Ecto neural progenitor cell (in vitro differentiated cells): Measurements from ENCODE around the gene TBC1D17.
"Not testable (repeated sequence)": the region's sequence is repeated elsewhere in the genome, so short reads cannot be mapped to it uniquely, and the experiment has no call there.

Experiments used
- DNase-seq: peaks from one replicate; pipeline ENCODE4 v3.0.0-alpha.2; 2018; ENCODE audit warnings: low spot score

The TBC1D17 gene

DNA sequence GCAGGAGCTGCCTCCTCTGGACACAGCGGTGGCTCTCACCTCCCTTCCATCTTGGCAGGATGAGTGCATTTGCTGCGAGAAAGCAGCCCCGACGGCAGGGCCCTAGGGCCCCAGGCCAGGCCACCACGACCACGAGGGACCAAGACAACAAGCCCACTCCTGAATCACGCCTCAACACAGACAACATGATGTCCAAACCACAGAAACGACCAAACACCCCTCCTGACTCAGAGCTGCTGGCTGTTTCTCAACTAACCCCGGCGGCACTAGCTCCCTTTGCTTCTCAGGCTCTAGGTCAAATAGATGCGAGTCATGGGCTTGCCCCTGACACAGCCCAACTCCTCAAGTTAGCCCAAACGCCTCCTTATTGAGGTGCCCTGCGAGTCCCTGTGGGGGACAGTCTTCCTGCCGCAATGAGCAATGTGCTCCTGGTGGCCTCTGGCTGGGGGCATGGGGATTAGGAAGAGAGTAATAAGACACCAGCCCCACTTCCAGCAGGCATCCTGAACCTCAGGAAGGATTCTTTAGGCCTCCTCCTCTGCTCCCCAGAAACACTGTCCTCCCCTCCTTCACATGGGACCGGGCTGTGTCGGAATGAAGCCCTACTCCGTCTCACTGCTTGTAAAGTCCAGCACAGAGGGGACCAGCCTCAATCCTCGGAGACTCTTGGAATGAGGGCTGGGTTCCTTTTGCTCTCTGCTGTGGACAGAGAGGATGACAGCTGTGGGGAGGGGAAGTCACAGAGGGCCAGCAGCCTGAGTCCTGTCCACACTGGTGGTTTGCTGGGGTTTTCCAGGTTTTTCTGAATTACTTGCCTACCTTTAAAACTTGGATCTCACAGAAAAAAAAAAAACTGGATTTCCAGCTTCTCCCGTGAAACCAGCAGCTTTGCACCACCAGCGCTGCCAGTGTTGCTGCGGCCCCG, 44.6 kb downstream of the TBC1D17 start:
- DNase-seq: no peak

DNA sequence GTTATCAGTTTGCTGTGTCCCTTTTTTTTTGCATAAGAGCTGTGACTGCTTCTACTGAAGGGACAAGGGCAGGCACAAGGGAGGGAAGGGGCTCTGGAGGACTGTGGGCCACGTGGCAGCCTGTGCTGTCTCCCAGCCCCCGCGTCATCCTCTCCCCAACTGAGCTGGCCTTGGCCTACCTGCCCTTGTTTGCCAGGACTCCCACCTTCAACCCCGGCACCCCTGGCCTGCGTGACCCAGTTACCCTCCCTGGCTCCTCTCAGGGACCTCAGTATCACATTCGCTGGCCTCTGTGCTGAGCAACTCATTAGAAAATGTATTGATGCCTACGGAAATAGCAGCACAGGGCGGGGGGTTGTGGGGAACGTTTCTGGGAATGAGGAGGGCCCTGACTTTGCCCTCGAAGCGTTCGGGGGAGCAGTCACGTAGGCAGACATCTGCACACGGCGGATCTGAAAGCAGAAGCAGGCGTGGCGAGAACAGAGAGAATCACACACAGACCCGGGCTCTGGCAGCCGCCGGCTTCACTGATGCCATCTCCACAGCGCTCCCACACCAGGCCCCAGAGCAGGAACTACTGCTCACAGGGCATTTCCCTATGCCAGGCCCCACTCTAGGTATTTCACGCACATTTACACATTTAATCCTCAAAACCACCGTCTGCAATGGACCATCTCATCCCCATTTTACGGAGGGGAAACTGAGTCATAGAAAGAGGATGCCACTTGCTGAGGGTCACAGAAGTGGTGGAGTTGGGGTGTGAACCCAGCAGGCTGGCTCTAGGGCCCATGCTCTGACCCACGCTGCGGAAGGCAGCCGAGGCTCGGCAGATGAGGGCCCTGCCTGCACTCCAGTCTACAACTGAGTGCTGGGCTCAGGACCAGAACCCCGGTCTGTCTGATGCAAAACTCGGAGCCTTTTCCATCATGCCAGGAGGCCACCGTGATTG, 45.8 kb downstream of the TBC1D17 start:
- DNase-seq: no peak

DNA sequence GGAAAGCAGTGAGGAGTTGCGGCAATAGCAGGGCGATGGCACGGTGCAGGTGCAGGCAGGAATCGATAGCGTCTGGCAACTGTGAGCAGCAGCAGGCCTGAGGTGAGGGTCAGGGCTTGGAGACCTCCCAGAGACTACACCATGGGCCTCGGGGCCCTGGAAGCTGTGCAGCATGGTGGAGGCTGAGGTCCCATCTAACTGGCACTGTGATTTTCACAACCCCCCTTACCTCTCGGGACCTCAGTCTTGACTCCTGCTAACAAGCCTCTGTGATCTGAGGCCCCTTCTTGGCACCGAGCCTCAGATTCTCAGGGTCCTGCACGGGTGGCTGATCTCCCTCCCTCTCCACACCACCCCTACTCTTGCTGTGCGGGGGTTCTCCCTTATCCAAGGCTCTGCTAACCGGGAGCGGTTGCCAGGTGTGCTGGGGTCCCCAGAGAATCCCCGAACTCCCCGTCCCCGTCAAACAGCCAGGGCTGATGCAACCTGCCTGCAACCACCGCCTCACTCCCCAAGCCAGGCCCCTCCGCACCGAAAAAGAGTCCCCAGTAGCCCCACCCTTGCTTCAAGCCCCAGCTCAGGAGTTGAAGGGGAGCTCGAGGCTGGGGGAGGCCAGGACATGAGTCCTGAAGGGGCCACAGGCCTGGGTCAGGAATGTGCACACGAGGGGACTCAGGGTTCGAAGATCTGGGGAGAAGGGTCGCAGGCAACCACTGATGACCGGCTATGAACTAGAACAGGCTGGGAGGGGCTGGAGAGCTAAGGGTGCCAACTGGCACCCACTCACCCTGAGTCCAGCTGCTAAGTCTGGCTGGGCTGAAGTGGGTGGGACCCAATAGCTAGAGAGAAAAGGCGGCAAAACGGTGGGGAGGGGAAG, 46.7 kb downstream of the TBC1D17 start:
- no peak for DNase-seq

DNA sequence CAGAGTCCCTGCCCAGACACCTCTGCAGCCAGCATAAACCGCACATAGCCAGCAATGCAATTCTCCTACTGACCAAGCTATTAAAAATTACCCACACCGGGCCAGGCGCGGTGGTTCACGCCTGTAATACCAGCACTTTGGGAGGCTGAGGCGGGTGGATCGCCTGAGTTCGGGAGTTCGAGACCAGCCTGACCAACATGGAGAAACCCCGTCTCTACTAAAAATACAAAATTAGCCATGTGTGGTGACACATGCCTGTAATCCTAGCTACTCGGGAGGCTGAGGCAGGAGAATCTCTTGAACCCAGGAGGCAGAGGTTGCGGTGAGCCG, 47.3 kb downstream of the TBC1D17 start:
- DNase-seq: not testable (repeated sequence)

DNA sequence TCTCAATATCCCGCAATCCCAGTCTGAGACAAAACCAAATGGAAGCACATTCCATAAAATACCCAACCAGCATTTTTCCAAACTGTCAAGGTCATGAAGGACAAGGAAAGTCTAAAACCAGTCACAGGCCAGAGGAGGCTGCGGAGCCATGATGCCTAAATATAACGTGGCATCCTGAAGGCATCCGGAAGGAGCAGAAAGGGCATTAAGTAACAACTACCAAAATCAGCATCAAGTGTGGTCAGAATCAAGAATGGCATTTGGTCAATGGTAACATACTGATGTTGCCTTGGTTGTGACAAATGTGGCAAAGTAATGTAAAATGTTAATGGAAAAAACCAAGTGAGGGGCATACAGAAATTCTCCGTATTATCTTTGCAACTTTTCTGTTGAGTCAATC, 48.0 kb downstream of the TBC1D17 start:
- no peak for DNase-seq

DNA sequence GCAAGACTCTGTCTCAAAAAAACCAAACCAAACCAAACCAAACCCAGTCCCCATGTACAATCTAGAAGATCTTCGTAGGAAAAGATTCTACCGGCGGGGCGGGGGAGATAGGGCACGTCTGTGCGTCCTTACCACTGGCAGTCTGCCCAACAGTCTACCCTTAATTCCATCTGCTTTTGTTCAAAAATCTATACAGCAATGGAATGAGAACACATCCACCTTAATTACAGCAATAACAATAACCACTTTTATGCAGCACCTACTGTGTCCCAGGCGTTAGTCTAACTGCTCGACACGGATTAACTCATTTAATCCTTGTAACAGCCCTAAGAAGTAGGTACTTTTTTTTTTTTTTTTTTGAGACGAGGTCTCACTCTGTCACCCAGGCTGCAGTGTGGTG, 49.0 kb downstream of the TBC1D17 start:
- DNase-seq: no peak

DNA sequence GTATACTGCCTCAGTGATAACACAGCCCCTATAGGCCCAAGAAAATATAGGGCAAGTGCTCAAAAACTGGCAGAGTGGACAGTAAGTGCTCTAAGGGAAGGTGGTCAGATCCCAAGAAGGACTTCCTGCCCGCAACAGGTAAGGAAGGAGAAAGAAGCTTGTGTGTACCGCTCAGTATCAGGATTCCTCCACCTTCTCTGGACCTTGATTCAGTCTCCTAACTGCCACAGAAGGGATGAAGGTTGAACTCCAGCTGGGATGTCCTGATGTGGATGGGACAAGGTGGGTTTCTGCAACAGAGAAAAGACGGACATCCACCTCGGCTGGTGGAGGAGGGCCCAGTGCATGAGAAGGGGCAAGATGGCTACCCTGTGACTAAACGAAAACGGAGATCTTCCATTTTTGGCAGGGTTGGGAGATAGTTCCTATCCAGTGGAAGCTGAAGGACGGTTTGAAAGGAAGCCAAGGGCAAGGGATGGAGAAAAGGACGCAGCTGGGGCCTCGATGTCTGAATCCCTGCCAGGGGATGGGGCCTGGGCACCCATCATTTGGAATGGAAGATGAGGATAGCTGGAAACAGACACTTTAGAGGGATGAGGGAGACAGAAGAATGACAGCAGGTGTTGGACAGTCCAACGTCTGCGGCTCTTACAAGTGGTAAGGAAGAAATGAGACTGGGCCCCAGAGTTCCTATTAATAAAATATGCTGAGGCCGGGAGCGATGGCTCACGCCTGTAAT, 50.2 kb downstream of the TBC1D17 start:
- DNase-seq: no peak

DNA sequence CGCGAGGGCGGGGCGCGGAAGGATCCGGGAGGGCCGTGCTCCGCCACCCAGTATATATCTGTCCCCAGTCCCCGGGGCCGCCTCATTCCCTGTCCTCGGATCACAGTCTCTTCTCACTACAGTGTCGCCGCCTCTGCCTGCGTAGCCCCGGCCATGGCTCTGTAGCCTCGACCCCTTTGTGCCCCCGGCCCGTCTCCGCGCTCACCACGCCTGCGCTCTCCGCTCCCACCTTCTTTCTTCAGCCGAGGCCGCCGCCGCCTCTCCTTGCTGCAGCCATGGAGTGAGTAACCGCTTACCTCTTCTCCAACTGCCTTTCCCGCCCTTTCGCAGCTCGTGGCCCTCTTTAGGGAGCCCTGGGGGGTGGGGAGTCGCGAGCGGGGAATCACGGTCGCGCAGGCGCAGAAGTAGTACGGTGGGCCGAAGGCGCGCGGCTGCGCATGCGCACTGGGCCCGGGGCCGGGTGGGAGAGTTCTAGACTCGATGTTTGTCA, 51.7 kb downstream of the TBC1D17 start, which contains the start of the genes ATF5 and NUP62:
TSS of gene ATF5 (plus strand) at position 85 of the 490 bp plus-strand sequence. CDS start 1,646 bp downstream, outside the sequence.
TSS of gene NUP62 (minus strand) at position 384 of the 490 bp plus-strand sequence. CDS start 19,697 bp downstream, outside the sequence.
- peak; percentile 95 for DNase-seq

DNA sequence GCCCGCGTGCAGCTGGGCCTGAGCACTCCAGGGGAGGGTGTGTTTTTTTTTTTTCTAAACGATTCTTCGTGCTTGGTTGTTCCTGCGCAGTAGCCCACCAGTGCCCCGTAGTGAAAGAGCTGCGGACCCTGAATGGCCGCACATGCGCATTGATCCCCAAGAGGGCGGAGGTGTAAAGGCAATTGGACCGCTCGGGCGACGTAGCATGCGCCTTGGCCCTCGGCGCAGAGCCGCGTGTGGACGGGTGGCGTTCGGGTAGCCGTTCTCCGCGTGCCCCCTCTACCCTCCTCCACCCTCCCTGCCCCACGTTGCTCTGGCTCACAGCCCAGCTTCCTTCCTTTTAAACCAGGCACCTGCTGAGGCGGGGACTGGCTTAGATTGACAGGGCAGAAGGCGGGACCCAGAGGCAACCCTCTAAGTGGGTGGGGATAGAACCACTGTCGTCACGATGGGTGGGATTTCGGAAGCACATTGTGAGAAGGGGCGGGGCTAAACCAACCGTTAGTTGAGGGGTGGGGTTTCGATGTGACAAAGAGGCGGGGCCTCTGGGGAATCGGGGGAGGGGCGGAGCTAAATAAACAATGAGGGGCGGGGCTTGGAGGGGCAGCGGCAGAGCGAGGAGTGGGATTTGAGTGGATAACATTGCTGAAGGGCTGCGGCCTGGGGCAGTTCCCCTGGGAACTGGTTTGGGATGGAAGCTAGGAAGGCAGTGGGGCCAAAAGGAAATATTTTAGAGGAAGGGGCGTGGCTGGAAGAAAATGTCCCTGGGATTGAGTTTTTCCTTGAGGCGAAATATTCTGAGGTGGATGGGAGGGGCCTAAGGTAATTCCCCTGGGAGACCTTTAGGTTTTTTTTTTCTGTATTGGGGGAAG, 52.3 kb downstream of the TBC1D17 start:
- peak; percentile 95 for DNase-seq

DNA sequence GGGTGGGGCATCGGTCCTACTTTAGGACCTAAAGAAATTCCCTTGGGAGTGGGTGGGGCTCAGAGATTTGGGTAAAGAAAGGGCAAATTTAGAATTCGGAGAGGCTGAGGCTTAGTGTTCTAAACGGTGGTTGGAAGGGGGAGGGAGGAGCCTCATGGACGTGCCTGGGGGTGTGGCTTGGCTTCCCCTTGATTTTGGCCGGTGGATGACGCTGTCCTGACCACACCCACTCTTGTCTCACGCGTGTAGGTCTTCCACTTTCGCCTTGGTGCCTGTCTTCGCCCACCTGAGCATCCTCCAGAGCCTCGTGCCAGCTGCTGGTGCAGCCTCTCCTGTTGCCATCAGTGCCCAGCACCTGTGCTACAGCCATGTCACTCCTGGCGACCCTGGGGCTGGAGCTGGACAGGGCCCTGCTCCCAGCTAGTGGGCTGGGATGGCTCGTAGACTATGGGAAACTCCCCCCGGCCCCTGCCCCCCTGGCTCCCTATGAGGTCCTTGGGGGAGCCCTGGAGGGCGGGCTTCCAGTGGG, 53.0 kb downstream of the TBC1D17 start:
- DNase-seq: peak; percentile 57

DNA sequence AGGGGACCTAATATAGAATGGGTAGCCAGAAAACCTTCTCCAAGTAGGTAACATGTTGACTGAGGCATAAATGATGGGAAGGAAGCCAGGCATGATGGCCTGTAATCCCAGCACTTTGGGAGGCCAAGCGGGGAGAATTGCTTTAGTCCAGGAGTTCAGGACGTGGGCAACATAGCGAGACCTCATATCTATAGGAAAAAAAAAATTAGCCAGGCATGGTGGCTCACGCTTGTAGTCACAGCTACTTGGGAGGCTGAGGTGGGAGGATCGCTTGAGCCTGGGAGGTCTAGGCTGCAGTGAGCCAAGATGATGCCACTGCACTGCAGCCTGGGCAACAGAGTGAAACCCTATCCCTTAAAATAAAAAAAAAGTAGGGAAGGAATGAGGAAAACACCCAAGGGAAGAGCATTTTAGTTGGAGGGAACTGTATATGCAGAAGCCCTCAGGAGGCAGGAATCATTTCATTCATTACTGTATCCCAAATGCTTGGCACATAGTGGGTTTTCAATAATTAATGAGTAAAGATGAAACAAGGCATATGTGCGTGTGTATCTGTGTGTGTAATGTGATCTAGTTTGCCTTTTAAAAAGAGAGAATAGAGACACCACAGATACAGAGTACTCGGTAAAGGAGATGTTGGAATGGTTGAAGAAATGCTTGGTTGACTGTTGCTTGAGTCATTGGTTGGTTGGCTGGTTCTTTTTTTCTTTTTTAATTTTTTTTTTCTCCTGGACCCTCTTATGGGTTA, 54.0 kb downstream of the TBC1D17 start:
- DNase-seq: no peak

DNA sequence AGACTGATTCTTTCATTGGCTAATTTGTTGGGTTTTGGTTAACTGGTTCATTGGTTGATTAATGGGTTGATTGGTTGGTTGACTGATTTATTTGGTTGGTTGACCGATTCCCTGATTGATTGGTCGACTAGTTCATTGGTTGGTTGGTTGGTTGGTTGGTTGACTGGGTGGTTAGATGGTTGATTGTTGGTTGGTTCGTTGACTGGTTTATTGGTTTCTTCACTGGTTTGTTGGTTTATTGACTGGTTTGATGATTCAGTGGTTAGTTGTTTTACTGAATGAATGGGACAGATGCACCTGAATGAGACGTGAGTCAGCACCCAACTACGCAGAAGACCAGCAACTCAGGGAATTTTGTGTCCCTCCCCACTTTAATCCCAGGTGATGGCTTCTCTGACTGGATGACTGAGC, 54.5 kb downstream of the TBC1D17 start:
- DNase-seq: no peak

DNA sequence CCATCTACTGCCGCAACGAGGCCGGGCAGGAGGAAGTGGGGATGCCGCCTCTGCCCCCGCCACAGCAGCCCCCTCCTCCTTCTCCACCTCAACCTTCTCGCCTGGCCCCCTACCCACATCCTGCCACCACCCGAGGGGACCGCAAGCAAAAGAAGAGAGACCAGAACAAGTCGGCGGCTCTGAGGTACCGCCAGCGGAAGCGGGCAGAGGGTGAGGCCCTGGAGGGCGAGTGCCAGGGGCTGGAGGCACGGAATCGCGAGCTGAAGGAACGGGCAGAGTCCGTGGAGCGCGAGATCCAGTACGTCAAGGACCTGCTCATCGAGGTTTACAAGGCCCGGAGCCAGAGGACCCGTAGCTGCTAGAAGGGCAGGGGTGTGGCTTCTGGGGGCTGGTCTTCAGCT, 55.2 kb downstream of the TBC1D17 start:
- no peak for DNase-seq

DNA sequence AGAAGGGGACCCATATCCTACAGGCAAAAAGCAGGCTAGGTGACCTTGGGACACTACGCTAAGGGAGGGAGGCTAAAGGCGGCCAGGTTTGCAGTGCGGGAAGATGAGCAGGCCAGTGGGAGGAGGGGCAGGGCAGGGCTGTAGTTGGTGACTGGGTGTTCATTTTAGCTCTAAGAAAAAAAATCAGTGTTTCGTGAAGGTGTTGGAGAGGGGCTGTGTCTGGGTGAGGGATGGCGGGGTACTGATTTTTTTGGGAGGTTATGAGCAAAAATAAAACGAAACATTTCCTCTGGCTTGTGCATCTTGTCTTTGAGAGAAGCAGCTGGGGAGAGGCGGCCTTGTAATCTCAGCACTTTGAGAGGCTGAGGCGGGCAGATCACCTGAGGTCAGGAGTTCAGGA, 56.1 kb downstream of the TBC1D17 start:
- DNase-seq: no peak

DNA sequence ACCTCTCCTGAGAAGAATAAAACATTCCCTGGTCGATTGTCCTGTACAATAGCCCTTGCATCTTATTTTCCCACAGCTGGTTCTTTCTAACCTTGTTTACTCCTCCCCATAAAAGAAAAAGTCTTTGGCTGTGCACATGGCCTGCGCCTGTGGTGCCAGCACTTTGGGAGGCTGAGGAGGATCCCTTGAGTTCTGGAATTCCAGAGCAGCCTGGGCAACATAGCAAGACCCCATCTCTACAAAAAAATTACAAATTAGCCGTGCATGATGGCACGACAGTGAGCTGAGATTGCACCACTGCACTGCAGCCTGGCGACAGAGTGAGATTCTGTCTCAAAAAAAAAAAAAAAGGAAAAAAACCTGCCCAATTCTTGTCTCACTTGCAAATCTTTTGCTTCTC, 59.0 kb downstream of the TBC1D17 start:
- no peak for DNase-seq

DNA sequence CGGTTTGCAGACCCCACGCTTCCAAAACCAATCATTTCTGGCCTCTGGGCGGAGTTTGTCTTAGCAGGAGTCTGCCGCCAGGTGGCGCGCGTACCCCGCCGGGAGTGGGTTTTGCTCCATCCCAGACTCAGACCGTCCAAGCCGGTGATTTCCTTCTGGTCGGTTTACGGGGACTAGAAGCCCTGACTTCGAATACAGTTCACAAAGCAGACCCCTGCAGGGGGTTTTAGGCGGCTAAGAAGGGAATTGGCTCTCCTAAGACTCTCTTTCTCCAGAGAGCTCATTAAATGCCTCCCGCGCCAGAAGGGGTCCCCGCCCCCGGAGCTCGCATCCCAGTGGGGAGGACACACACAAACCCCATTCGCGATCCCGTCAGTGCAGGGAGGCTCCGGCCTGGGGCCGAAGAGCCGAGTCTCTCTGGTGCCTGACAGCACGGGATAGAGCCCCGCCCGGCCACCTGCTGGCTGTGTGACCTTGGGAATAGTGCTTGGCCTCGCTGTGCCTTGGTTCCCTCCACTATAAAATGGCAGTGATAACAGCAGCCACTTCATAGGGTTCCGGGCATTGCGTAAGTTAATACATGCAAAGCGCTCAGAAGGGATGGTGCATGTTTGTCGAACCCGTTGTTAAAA, 60.4 kb downstream of the TBC1D17 start:
- peak; percentile 91 for DNase-seq
